ENCODE data around the gene TLCD1. TPM values are rescaled to one million over a fixed set of nuclear protein-coding genes. Genes with fewer than 3 reads are reported as not detected.
A peak's percentile ranks its signal among the peaks of the same experiment; 100 is the strongest.
"Not testable (repeated sequence)": the region's sequence is repeated elsewhere in the genome, so short reads cannot be mapped to it uniquely, and the experiment has no call there.

TLCD1 gene
- total and polyA plus RNA-seq, 8 donors: 5.7 to 20.7 (median 8.4) TPM

DNA sequence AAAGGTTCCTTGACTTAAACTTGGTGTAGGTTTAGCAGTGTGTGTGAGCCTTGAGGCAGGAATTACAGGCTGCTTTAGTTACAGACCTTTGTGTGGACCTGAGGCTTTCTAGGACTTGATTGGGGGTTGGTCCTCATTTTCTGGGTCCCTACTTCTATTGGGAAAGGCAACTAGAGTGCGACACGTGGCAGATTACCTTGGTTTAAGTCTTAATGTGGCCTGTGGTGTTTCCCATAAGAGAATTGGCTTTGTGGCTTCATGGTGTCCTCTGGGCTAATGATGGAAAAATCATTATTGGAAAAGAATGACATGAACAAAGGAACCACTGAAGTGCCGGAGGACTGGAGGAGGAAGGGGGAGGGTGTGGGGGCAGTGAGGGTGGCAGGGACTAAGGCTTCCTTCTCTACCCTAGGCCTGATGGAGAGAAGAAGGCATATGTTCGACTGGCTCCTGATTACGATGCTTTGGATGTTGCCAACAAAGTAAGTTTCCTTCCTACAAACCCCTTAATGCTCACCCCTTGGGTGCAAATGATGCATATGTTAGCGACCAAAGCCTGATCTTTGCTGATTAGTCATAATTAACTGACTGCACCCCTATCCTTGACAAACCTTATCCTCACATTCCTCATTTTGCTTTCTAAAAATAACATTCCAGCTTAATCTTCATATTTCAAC is 2.7 kb downstream of the TLCD1 start:
- intact Hi-C loops (cut with DNase I): no loop called here
- Histone ChIP-seq H3K27ac (no peak overlapping the region), H3K4me3 (peak overlapping the region in 1 of 2 donors; percentile 96), H3K9me3 (no peaks in the 10 kb centered on the region), H3K27me3 (no peaks in the 10 kb centered on the region), H3K36me3 (peaks cover 0 to 44% of the 10 kb centered on the region in 2 donors), H3K4me1 (peaks cover 47 to 88% of the 10 kb centered on the region in 2 donors)
- DNase-seq (no peak), ATAC-seq (no peak)
- TF ChIP-seq, protein P1, sequence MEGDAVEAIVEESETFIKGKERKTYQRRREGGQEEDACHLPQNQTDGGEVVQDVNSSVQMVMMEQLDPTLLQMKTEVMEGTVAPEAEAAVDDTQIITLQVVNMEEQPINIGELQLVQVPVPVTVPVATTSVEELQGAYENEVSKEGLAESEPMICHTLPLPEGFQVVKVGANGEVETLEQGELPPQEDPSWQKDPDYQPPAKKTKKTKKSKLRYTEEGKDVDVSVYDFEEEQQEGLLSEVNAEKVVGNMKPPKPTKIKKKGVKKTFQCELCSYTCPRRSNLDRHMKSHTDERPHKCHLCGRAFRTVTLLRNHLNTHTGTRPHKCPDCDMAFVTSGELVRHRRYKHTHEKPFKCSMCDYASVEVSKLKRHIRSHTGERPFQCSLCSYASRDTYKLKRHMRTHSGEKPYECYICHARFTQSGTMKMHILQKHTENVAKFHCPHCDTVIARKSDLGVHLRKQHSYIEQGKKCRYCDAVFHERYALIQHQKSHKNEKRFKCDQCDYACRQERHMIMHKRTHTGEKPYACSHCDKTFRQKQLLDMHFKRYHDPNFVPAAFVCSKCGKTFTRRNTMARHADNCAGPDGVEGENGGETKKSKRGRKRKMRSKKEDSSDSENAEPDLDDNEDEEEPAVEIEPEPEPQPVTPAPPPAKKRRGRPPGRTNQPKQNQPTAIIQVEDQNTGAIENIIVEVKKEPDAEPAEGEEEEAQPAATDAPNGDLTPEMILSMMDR (IDR thresholded peaks at IDR 0.05): no peak

DNA sequence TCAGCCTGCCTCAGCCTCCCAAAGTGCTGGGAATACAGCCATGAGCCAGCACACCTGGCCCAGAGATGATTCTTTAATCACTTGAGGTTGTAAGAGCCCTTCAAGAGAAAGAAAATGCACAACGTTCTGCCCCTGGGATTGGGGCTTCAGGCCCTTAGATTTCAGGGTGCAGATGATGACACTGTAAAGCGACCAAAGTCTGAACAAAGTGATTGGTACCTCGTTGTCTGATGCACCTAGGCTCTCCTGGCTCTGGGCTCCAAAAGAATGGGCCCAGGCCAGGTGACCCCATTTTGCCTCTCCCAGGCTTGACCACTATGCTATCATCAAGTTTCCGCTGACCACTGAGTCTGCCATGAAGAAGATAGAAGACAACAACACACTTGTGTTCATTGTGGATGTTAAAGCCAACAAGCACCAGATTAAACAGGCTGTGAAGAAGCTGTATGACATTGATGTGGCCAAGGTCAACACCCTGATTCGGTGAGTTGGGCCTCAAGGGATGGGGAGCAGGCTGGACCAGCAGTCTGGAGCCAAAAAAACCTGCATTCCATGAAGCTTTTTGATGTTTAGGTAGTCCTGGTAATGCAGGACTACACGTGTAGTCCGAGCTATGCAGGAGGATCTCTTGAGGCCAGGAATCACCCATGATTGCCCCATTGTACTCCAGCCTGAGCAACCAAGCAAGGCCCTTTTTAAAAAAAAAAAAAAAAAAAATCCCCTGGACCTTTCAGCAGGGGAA is 3.4 kb downstream of the TLCD1 start:
- DNase-seq (peak in 1 of 4 donors; percentile 6), ATAC-seq (no peak)
- Histone ChIP-seq H3K4me1 (peaks cover 43 to 88% of the 10 kb centered on the region in 2 donors), H3K27ac (no peak overlapping the region), H3K36me3 (peaks cover 0 to 44% of the 10 kb centered on the region in 2 donors), H3K4me3 (peak overlapping the region in 1 of 2 donors; percentile 96), H3K9me3 (no peaks in the 10 kb centered on the region), H3K27me3 (peaks cover 0 to 6% of the 10 kb centered on the region in 2 donors)
- intact Hi-C loops (cut with DNase I): no loop called here
- TF ChIP-seq, protein P1 (IDR thresholded peaks at IDR 0.05): no peak

DNA sequence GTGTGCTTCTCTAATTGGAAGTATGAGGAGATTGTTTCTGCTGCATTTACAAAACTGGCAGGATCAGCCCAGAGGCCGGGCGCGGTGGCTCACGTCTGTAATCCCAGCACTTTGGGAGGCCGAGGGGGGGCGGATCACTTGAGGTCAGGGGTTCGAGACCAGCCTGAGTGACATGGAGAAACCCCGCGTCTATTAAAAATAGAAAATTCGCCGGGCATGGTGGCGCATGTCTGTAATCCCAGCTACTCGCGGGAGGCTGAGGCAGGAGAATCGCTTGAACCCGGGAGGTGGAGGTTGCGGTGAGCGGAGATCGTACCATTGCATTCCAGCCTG is 5.1 kb downstream of the TLCD1 start:
- peak in 1 of 4 donors; percentile 70 for DNase-seq
- Histone ChIP-seq H3K4me3 (peak overlapping the region; percentile 96 to 98), H3K27ac (peak overlapping the region in 1 of 2 donors; percentile 79), H3K36me3 (peaks cover 0 to 44% of the 10 kb centered on the region in 2 donors), H3K4me1 (peaks cover 43 to 91% of the 10 kb centered on the region in 2 donors), H3K27me3 (peaks cover 0 to 19% of the 10 kb centered on the region in 2 donors)
- H3K9me3 ChIP-seq; intact Hi-C loops (cut with DNase I); ATAC-seq: not testable (repeated sequence)

DNA sequence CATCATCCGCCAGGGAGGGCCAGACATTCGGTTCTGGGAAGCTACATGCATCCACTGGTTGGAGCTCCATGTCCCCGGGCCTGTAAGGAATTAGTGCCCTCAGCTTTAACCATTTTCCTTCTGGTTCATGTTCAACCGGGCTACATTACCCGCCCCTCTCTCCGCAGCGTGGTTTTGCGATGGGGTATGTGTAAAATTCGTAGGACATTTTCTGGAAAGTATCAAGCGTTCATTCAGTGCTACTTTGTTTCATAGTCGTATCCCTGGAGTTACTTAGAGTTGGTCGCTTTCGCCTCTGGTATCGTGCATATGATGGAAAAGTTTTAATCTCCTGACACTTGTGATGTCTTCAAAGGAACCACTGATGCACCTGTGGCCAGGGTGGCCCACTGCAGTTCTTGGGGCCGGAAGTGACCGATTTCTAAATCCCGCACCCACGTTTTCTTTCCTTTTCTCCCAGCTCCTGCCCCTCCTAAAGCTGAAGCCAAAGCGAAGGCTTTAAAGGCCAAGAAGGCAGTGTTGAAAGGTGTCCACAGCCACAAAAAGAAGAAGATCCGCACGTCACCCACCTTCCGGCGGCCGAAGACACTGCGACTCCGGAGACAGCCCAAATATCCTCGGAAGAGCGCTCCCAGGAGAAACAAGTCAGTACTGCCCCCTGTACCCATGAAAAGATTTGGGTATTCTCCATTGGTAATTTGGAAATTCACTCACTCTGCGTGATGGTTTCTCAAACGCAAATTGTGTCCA is 5.6 kb downstream of the TLCD1 start:
- Histone ChIP-seq H3K36me3 (peaks cover 0 to 46% of the 10 kb centered on the region in 2 donors), H3K9me3 (no peaks in the 10 kb centered on the region), H3K4me1 (peaks cover 42 to 91% of the 10 kb centered on the region in 2 donors), H3K27ac (peak overlapping the region; percentile 79 to 86), H3K27me3 (peaks cover 0 to 19% of the 10 kb centered on the region in 2 donors), H3K4me3 (peak overlapping the region; percentile 96 to 98)
- ATAC-seq: no peak
- intact Hi-C loops (cut with DNase I): no loop called here
- TF ChIP-seq, protein P1 (IDR thresholded peaks at IDR 0.05): no peak
- DNase-seq: no peak

DNA sequence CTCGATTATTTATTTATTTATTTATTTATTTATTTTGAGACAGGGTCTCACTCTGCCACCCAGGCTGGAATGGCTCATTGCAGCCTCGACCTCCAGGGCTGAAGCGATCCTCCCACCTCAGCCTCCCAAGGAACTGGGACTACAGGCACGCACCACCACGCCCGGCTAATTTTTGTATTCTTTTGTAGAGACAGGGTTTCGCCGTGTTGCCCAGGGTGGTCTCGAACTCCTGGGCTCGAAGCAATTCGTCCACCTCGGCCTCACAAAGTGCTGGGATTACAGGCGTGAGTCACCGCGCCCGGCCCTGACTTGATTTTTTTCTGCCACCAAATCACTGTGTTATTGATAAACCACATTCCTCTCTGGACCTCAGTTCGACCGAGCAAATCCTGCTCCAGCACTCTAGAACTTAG is 7.0 kb downstream of the TLCD1 start:
- intact Hi-C loops (cut with DNase I): no loop called here
- DNase-seq (peak in 1 of 4 donors; percentile 74), ATAC-seq (no peak)
- Histone ChIP-seq H3K27me3 (peaks cover 0 to 19% of the 10 kb centered on the region in 2 donors), H3K4me1 (peaks cover 40 to 79% of the 10 kb centered on the region in 2 donors), H3K4me3 (peak overlapping the region; percentile 96 to 98), H3K27ac (peak overlapping the region; percentile 79 to 86), H3K36me3 (peaks cover 0 to 49% of the 10 kb centered on the region in 2 donors), H3K9me3 (no peaks in the 10 kb centered on the region)
- TF ChIP-seq, protein P1 (IDR thresholded peaks at IDR 0.05): no peak
